B cell (primary cell): ENCODE results near the gene POU2F2.

Experiments
- CTCF ChIP-seq: fragments of 200-600 bp; IDR thresholded peaks from one replicate; pipeline ENCODE4 v1.8.0; 2022; ENCODE audit warnings: antibody characterized with exemption, mild to moderate bottlenecking
- EZH2 ChIP-seq: IDR thresholded peaks from 2 replicates; pipeline ENCODE4 v1.6.1; 2012; ENCODE audit warnings: borderline replicate concordance, low read depth, mild to moderate bottlenecking, moderate library complexity, low read length; ENCODE audit not compliant: insufficient read depth, poor library complexity, severe bottlenecking

- TF ChIP-seq EZH2 (no peak), CTCF (peak; percentile 100)
These were observed 744 bp upstream of the POU2F2 start for GRCh38 chr19:42132851-42133528.
